Fibroblast of peridontal ligament (primary cell): ENCODE data around the gene ATP8B1.

Experiments used
- DNase-seq: peaks from one replicate; pipeline ENCODE4 v3.0.0-alpha.2; 2010; ENCODE audit errors: extremely low read depth

The ATP8B1 gene

GRCh38 chr18:57819119-57819518 is 16.0 kb upstream of the ATP8B1 start:
- no peak for DNase-seq

- DNase-seq, result no peak
Observed at GRCh38 chr18:57816208-57816954, 13.3 kb upstream of the ATP8B1 start.

GRCh38 chr18:57814555-57814954 is 11.4 kb upstream of the ATP8B1 start:
- DNase-seq, result no peak

- peak; percentile 93 for DNase-seq
Observed at GRCh38 chr18:57813245-57813644, 10.1 kb upstream of the ATP8B1 start.

GRCh38 chr18:57812126-57812477 is 9.0 kb upstream of the ATP8B1 start:
- no peak for DNase-seq

GRCh38 chr18:57811477-57812125 is 8.5 kb upstream of the ATP8B1 start:
- DNase-seq, result no peak

- DNase-seq, result no peak
Observed at GRCh38 chr18:57809190-57809589, 6.1 kb upstream of the ATP8B1 start.

GRCh38 chr18:57807336-57808117 is 4.4 kb upstream of the ATP8B1 start:
- DNase-seq, result peak; percentile 74

- peak; percentile 95 for DNase-seq
Observed at GRCh38 chr18:57806978-57807285, 3.8 kb upstream of the ATP8B1 start.

GRCh38 chr18:57806201-57806977 is 3.3 kb upstream of the ATP8B1 start:
- DNase-seq, result no peak

- DNase-seq, result no peak
Observed at GRCh38 chr18:57805117-57805516, 2.0 kb upstream of the ATP8B1 start.

GRCh38 chr18:57804557-57804956 is 1.4 kb upstream of the ATP8B1 start:
- DNase-seq, result no peak

- no peak for DNase-seq
Observed at GRCh38 chr18:57802213-57803102, 657 bp downstream of the ATP8B1 start.

GRCh38 chr18:57801761-57802212 is 1.3 kb downstream of the ATP8B1 start:
- no peak for DNase-seq

GRCh38 chr18:57801325-57801724 is 1.8 kb downstream of the ATP8B1 start:
- no peak for DNase-seq

- DNase-seq, result no peak
Observed at GRCh38 chr18:57798713-57799373, 4.3 kb downstream of the ATP8B1 start.

GRCh38 chr18:57797209-57797651 is 5.9 kb downstream of the ATP8B1 start:
- DNase-seq, result no peak

- no peak for DNase-seq
Observed at GRCh38 chr18:57794951-57795728, 8.0 kb downstream of the ATP8B1 start.

GRCh38 chr18:57793302-57793986 is 9.7 kb downstream of the ATP8B1 start:
- DNase-seq, result no peak
